ENCODE results near the gene LIPA. TPM values are rescaled to one million over a fixed set of nuclear protein-coding genes. Genes with fewer than 3 reads are reported as not detected.
A peak's percentile ranks its signal among the peaks of the same experiment; 100 is the strongest.

The LIPA gene
- total and polyA plus RNA-seq, 4 donors: 35.3 to 176 (median 75.9) TPM

- Histone ChIP-seq H3K9me3 (ENCODE audit: control insufficient read depth in 4 of 4, low read length in 3 of 4) (no peaks in the 10 kb centered on the region), H3K36me3 (ENCODE audit: control insufficient read depth in 4 of 4, insufficient read depth in 3 of 4, low read depth in 1 of 4, low read length in 3 of 4) (peaks cover 0 to 14% (median 8%) of the 10 kb centered on the region in 4 donors), H3K27ac (ENCODE audit: low read depth in 1 of 2, low read length in 2 of 2) (peak overlapping the region in 1 of 2 donors; percentile 62), H3K4me3 (ENCODE audit: low read depth in 1 of 3, low read length in 3 of 3) (no peak overlapping the region), H3K9ac (ENCODE audit: low read depth in 1 of 2, low read length in 2 of 2) (no peak overlapping the region), H3K27me3 (ENCODE audit: control insufficient read depth in 4 of 4, insufficient read depth in 4 of 4, low read length in 3 of 4) (no peaks in the 10 kb centered on the region), H3K4me1 (ENCODE audit: control insufficient read depth in 4 of 4, insufficient read depth in 4 of 4, low read length in 3 of 4) (peaks cover 2 to 28% (median 21%) of the 10 kb centered on the region in 4 donors)
- TF ChIP-seq RAD21 (IDR thresholded peaks at IDR 0.05): no peak
- peak; percentile 78 to 81 for TF ChIP-seq HNF4A (conservative IDR thresholded peaks at IDR 0.05)
- no peak for TF ChIP-seq YY1 (IDR thresholded peaks at IDR 0.05)
- peak; percentile 64 for TF ChIP-seq NR2F2 (IDR thresholded peaks at IDR 0.05)
- no peak for TF ChIP-seq ATF3 (IDR thresholded peaks at IDR 0.05)
- TF ChIP-seq GABPA (IDR thresholded peaks at IDR 0.05 in 1 of 2, conservative IDR thresholded peaks at IDR 0.05 in 1 of 2): no peak
- TF ChIP-seq JUND (IDR thresholded peaks at IDR 0.05): peak; percentile 13 to 14
- TF ChIP-seq HNF4G (IDR thresholded peaks at IDR 0.05): no peak
- TF ChIP-seq ZBTB33 (IDR thresholded peaks at IDR 0.05): no peak
- no peak for TF ChIP-seq FOXA2 (IDR thresholded peaks at IDR 0.05)
- peak; percentile 78 to 79 for TF ChIP-seq RXRA (IDR thresholded peaks at IDR 0.05)
- no peak for TF ChIP-seq CTCF (IDR thresholded peaks at IDR 0.05; ENCODE audit: low read depth, low read length, missing input control)
- no peak for TF ChIP-seq FOXA1 (IDR thresholded peaks at IDR 0.05)
- TF ChIP-seq TAF1 (conservative IDR thresholded peaks at IDR 0.05): no peak
- TF ChIP-seq MAX (IDR thresholded peaks at IDR 0.05): peak; percentile 73
- TF ChIP-seq REST (IDR thresholded peaks at IDR 0.05): no peak
- no peak for TF ChIP-seq EGR1 (IDR thresholded peaks at IDR 0.05; ENCODE audit: low read depth in 2 of 2)
- peak; percentile 17 for TF ChIP-seq SP1 (IDR thresholded peaks at IDR 0.05)
- 47% methylated on average over 3 of the region's 3 CpGs for WGBS
- DNase-seq (ENCODE audit: low spot score): no peak
Measured at GRCh38 chr10:89241486-89242344, 9.9 kb downstream of the LIPA start.
